Stomach (tissue), 4 donors: ENCODE measurements around the gene COBL.

ENCODE experiments used
- CTCF ChIP-seq, 7 experiments: fragments of 450-650 bp in 4 of 7; fragments of 200-600 bp in 3 of 7; sonication (generic) in 3 of 7; IDR thresholded peaks; one replicate each; pipeline ENCODE4 v1.5.1; 2016 to 2019; ENCODE audit warnings: antibody characterized with exemption in 7 of 7, control low read depth in 2 of 7, mild to moderate bottlenecking in 1 of 7
- POLR2A ChIP-seq, 4 donors: fragments of 450-650 bp; IDR thresholded peaks; one replicate each; pipeline ENCODE4 v1.6.1; 2016; ENCODE audit warnings: antibody characterized with exemption in 4 of 4, control low read depth in 2 of 4, mild to moderate bottlenecking in 1 of 4, moderate library complexity in 1 of 4
- POLR2AphosphoS5 ChIP-seq, 3 donors: sonication (generic); formaldehyde crosslinking; IDR thresholded peaks; one replicate each; pipeline ENCODE4 v1.6.1; 2016; ENCODE audit warnings: antibody characterized with exemption in 3 of 3

DNA sequence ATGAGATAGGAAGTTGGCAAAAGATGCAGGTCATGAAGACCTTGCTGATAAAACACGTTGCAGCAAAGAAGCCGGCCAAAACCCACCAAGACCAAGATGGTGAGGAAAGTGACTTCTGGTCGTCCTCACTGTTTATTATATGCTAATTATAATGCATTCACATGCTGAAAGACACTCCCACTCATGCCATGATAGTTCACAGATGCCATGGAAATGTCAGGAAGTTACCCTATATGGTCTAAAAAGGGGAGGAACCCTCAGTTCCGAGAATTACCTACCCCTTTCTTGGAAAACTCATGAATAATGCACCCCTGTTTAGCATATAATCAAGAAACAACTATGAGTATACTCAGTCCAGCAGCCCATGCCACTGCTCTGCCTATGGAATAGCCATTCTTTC is 331.5 kb downstream of the COBL start:
- TF ChIP-seq CTCF (IDR thresholded peaks at IDR 0.05) (no peak), POLR2AphosphoS5 (IDR thresholded peaks at IDR 0.05) (no peak), POLR2A (IDR thresholded peaks at IDR 0.05) (no peak)
